ENCODE measurements around the gene ARHGEF2. TPM values are rescaled to one million over a fixed set of nuclear protein-coding genes. Genes with fewer than 3 reads are reported as not detected.

Gene ARHGEF2
- total RNA-seq, 1 experiment from 2014 or later = 90.1 TPM

- RAD21 ChIA-PET (ENCODE audit: low non-redundant PET in 1 of 2, low total read pairs in 2 of 2, uncharacterized antibody in 2 of 2, unreplicated experiment in 2 of 2) = no interaction called here
- TF ChIP-seq EZH2phosphoT487 (IDR thresholded peaks at IDR 0.05; ENCODE audit: borderline replicate concordance) (no peak), CBX3 (IDR thresholded peaks at IDR 0.05; ENCODE audit: low read depth) (no peak), POLR2AphosphoS5 (IDR thresholded peaks at IDR 0.05; ENCODE audit: low read depth, low read length) (no peak), SIN3A (IDR thresholded peaks at IDR 0.05; ENCODE audit: low read depth) (no peak), RAD21 (IDR thresholded peaks at IDR 0.05; ENCODE audit: low read depth) (no peak), EZH2 (IDR thresholded peaks at IDR 0.05) (no peak), POLR2A (IDR thresholded peaks at IDR 0.05; ENCODE audit: borderline replicate concordance, extremely low read depth, insufficient read depth, insufficient read length) (no peak), ZFX (IDR thresholded peaks at IDR 0.05) (no peak), CTCF (IDR thresholded peaks at IDR 0.05 in 2 of 3, conservative IDR thresholded peaks at IDR 0.05 in 1 of 3; ENCODE audit: borderline replicate concordance in 1 of 3, insufficient read depth in 1 of 3, low read depth in 2 of 3, low read length in 2 of 3) (no peak), CEBPB (IDR thresholded peaks at IDR 0.05; ENCODE audit: low read depth) (no peak), ZBTB33 (IDR thresholded peaks at IDR 0.05; ENCODE audit: extremely low read depth, insufficient replicate concordance, low read length) (no peak), JUND (IDR thresholded peaks at IDR 0.05) (no peak), TCF7L2 (IDR thresholded peaks at IDR 0.05; ENCODE audit: borderline replicate concordance, extremely low read depth, insufficient read depth, insufficient read length) (no peak), ELF1 (IDR thresholded peaks at IDR 0.05; ENCODE audit: borderline replicate concordance, low read depth) (no peak), SRF (IDR thresholded peaks at IDR 0.05; ENCODE audit: low read depth) (no peak), FOSL1 (IDR thresholded peaks at IDR 0.05; ENCODE audit: low read depth) (no peak), MAX (IDR thresholded peaks at IDR 0.05) (no peak), REST (IDR thresholded peaks at IDR 0.05; ENCODE audit: low read depth) (no peak), EGR1 (IDR thresholded peaks at IDR 0.05; ENCODE audit: low read depth) (no peak)
- Histone ChIP-seq H3K79me2 (ENCODE audit: insufficient read depth, low read length) (peaks cover 20% of the 10 kb centered on the region), H3K9ac (ENCODE audit: low read length) (no peak overlapping the region), H3K9me2 (ENCODE audit: insufficient read depth) (no peaks in the 10 kb centered on the region), H3K9me3 (ENCODE audit: control insufficient read depth in 1 of 2, insufficient read depth in 1 of 2, low read depth in 1 of 2, low read length in 2 of 2) (no peaks in the 10 kb centered on the region), H2AFZ (ENCODE audit: low read depth, low read length, poor library complexity, severe bottlenecking) (no peak overlapping the region), H3K4me1 (ENCODE audit: control insufficient read depth in 1 of 2, insufficient read depth in 2 of 2, low read length in 2 of 2) (peaks cover 34 to 48% of the 10 kb centered on the region in 2 experiments), H3K4me3 (replicated peaks in 1 of 2; ENCODE audit: low read depth in 1 of 2, low read length in 2 of 2) (no peak overlapping the region), H4K20me1 (ENCODE audit: insufficient read depth) (no peaks in the 10 kb centered on the region), H3K27ac (ENCODE audit: low read depth, low read length) (no peak overlapping the region), H3K4me2 (ENCODE audit: low read length) (no peak overlapping the region), H3K27me3 (ENCODE audit: insufficient read depth, low read length) (no peaks in the 10 kb centered on the region), H3K36me3 (ENCODE audit: control insufficient read depth in 1 of 2, insufficient read depth in 2 of 2, low read length in 2 of 2) (no peaks in the 10 kb centered on the region)
- POLR2A ChIA-PET = interaction anchor here (1.5 to 3.0 kb wide), 3 partner anchors 19 to 48 kb away, joined by 3 to 20 read pairs (median 11); partner anchors contain the start of gene KHDC4
- intact Hi-C loops (cut with micrococcal nuclease) = no loop called here
- DNase-seq (ENCODE audit: low read depth, low spot score) (no peak), ATAC-seq (no peak)
- no TSS peak for BruUV-seq (replicated peaks)
- CTCF ChIA-PET = interaction anchor here (1.2 to 3.4 kb wide), 3 partner anchors 42 to 84 kb away, joined by 3 to 22 read pairs (median 4); no protein-coding TSS in a partner anchor
Observed at GRCh38 chr1:155982106-155982505, 3.8 kb upstream of the ARHGEF2 start.
